GM18867 (cell line): ENCODE measurements around the gene EEF2K.
"Not testable (repeated sequence)": the region's sequence is repeated elsewhere in the genome, so short reads cannot be mapped to it uniquely, and the experiment has no call there.

ENCODE experiments used
- ATAC-seq: cut with Tn5 transposase; IDR thresholded peaks from one replicate; pipeline ENCODE4 v1.9.1; 2021; ENCODE audit warnings: mild to moderate bottlenecking, moderate library complexity; ENCODE audit not compliant: unreplicated experiment

The EEF2K gene

DNA sequence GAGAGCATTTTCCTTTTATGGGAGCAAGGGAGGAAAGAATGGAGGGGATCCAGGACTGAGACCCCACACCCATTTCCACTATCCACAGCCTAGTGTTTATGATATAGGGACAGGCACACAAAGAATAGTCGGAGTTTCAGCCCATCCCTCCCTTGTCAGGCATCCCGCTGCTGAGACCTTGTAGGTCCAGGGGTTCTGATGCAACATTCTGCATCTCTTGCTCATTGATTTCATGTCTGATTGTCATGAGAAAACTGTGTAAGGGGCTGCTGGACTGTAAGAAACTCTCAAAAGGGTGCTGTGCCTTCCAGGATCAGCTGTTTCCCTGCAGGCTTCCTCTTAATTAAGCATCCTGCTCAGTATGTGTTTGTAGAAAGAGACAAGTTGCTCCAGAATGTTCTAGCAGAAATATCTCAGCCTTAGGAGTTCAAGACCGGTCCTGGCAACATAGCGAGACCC is 85.8 kb downstream of the EEF2K start:
- no peak for ATAC-seq

DNA sequence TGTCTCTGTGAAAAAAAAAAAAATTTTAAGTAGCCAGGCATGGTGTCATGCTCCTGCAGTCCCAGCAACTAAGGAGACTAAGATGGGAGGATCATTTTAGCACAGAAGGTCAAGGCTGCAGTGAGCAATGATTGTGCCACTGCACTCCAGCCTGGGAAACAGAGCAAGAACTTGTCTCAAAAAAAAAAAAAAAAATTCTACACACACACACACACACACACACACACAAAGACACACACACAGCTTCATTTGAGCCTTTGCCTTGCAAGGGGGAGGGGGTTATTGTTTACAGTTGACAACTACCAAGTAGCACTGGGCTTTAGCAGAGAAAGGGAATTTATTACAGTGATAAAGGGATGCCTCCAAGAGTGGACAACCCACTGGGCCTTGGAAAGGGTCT is 86.2 kb downstream of the EEF2K start:
- no peak for ATAC-seq

DNA sequence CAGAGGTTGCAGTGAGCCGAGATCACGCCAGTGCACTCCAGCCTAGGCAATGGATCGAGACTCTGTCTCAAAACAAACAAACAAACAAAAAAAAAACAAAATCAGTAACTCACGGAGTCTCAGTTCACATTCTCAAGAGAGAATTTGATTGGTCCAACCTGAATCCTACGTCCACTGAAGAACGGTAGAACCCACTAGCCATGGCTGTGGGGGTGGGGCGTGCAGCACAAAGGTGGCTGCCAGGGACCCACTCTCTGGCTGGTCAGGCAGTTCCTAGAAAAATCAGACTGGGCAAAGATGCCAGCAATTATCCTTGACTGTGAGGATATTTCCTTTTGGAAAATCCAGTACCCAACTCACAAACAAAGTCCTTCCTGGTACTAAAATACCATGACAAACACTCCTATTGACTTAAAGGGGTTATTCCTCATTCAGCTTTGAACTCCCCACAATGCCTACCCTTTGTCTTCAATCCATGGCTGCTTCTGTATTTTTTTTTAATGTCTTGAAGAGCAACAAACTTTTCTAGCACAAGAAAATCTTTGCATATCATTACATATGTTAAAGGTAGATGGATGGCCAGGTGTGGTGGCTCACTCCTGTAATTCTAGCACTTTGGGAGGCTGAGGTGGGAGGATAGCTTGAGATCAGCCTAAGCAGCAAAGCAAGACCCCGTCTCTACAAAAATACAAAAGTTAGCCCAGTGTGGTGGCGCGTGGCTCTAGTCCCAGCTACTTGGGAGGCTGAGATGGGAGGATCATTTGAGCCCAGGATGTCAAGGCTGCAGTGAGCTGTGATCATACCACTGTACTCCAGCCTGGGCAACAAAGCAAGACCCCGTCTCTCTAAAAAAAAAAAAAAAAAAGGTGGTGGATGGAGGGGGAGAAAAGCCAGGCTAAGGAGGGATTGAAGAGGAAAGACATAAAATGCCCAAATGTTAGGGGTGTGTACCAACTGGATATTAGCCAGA is 87.3 kb downstream of the EEF2K start:
- no peak for ATAC-seq

DNA sequence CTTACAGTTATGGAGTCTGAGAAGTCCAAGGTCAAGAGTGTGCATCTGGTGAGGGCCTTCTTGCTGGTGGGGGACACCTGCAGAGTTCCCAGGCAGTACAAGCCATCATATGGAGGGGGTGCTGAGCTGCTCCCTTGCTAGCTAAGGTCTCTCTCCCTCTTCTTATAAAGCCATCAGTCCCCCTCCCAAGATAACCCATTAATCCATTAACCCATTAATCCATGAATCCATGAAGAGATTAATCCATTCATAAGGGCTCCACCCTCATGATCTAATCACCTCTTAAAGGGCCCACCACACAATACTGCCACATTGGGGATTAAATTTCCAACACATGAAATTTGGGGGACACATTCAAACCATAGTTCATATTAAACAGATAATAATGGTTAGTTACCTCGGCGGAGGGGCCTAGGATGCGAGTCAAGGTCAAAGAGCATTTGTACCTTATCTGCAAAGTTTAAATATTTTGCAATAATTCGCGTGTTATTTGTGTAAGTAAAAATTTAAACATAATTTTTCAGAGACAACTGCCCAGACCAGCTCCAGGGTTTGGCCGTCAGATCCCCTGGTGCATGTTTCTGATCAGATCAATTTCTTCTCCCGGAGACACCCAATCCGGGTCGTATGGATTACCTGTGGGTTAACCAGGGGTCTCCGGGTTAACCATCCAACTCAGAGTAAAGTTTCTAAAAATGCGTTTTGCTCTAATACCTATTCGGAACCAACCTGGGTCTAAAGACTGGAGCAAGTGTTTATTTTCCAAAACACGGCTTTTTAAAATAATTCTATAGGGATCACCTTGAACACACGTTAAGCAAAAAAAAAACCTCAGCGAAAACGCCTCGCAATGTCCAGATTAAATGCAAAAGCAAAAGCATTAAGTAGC is 90.4 kb downstream of the EEF2K start:
- ATAC-seq: no peak

- ATAC-seq: peak; percentile 77
These were observed 91.2 kb downstream of the EEF2K start, which contains the start of gene POLR3E for GRCh38 chr16:22297114-22297870. TSS of gene POLR3E (plus strand) at chr16:22297409. CDS start at chr16:22302969, 5,560 bp downstream.

- peak; percentile 25 for ATAC-seq
These were observed 92.0 kb downstream of the EEF2K start for GRCh38 chr16:22297871-22298733.

- ATAC-seq: no peak
These were observed 93.0 kb downstream of the EEF2K start for GRCh38 chr16:22299036-22299435.

- ATAC-seq: no peak
These were observed 94.5 kb downstream of the EEF2K start for GRCh38 chr16:22300427-22301071.

DNA sequence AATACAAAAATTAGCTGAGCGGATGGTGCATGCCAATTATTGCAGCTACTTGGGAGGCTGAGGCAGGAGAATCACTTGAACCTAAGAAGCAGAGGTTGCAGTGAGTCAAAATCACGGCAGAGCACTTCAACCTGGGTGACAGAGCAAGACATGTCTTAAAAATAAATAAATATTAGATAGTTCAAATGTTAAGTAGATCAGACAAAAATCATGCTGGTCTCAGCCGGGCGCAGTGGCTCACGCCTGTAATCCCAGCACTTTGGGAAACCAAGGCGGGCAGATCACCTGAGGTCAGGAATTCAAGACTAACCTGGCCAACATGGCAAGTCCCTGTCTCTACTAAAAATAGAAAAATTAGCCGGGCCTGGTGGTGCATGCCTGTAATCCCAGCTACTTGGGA is 95.3 kb downstream of the EEF2K start:
- ATAC-seq: not testable (repeated sequence)

- no peak for ATAC-seq
These were observed 96.8 kb downstream of the EEF2K start for GRCh38 chr16:22302776-22303363.

- no peak for ATAC-seq
These were observed 98.3 kb downstream of the EEF2K start for GRCh38 chr16:22304411-22304810.

GRCh38 chr16:22306788-22307187 is 100.7 kb downstream of the EEF2K start:
- ATAC-seq: no peak

DNA sequence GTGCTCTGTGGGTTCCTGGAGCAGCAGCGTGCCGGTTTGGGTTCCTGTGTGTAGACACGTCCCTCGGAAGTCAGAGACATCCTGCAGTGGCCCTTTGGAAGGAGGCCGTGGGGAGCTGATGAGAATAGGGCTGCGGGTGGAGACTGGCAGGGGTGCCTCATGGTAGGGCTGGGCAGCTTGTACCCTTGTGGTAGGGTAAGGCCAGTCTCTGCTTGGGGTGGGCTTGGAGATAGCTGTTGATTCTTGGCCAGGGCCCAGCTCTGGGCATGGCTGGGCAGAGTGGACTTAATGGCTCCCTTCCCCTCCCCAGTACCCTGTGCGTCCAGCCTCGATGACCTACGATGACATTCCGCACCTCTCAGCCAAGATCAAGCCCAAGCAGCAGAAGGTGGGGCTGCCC is 101.8 kb downstream of the EEF2K start:
- ATAC-seq: no peak

- no peak for ATAC-seq
These were observed 102.9 kb downstream of the EEF2K start for GRCh38 chr16:22308824-22309520.

DNA sequence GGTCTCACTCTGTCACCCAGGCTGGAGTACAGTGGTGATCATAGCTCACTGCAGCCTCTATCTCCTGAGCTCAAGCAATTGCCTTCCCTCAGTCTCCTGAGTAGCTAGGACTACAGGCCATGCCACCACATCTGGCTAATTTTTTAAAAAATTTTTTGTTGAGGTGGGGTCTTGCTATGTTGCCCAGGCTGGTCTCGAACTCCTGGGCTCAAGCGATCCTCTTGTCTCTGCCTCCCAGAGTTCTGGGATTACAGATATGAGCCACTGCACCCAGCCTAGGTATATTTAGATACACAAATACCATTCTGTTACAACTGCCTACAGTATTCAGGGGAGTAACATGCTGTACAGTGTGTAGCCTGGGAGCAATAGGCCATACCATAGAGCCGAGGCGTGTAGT is 105.4 kb downstream of the EEF2K start:
- no peak for ATAC-seq

DNA sequence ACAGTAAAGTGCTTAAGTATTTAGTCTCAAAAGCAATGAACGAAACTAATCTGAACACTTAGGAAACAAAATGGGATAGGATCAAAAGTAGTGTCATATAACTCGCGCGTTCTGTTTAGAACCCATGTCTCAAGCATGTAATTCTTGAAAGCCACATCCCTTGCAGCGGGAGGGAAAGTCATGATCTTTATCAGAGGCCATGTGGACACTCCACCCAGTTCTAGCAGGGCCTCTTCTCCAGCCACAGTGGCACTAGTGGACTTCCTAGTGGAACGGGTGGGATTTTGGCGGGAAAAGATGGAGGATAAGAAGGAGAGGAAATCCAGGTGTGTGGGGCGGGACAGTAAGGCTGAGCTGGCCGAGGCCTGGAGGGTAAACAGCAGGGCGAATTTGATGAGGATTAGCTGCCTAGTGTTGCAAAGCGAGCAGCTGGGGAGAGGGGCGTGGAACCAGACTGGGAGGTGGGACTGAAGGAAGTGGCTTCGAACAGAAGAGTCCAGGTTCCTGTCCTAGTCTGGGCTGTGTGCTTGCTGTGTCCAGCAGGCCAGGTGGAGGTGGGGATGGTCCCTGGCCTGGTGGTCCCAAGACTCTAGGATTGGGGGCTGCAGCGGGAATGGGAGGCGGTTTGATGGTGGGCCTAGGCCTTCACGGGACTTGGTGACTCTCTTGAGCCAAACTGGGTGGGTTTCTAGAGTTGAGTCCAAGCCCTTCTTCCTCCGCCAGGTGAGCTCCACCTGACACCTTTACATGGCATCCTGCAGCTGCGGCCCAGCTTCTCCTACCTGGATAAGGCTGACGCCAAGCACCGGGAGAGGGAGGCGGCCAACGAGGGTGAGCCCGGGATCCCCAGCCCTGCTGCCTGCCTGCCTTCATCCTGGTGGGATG is 107.1 kb downstream of the EEF2K start:
- no peak for ATAC-seq

- ATAC-seq: no peak
These were observed 107.9 kb downstream of the EEF2K start for GRCh38 chr16:22313876-22314470.
